HEK293 (cell line): Measurements from ENCODE around the gene ZEB2.

ENCODE experiments used
- CTCF ChIP-seq: fragments of 450-650 bp; formaldehyde crosslinking; IDR thresholded peaks from 2 replicates; pipeline ENCODE4 v1.5.1; 2016; ENCODE audit warnings: missing biosample characterization, missing genetic modification characterization
- KLF10 ChIP-seq: fragments of 450-650 bp; IDR thresholded peaks from 2 replicates; pipeline ENCODE4 v1.5.1; 2018; ENCODE audit warnings: missing biosample characterization, mild to moderate bottlenecking, missing genetic modification characterization
- ZFP37 ChIP-seq: fragments of 450-650 bp; formaldehyde crosslinking; IDR thresholded peaks from 2 replicates; pipeline ENCODE4 v1.5.1; 2016; ENCODE audit warnings: missing biosample characterization, missing genetic modification characterization
- ZNF274 ChIP-seq, 2 experiments: fragments of 200-500 bp in 1 of 2; fragments of 450-650 bp in 1 of 2; sonication (Bioruptor generic) in 1 of 2; formaldehyde crosslinking in 1 of 2; IDR thresholded peaks; 2 replicates each; pipeline versions ENCODE4 v1.5.1 to v1.6.1; 2014 to 2016; ENCODE audit warnings: borderline replicate concordance in 1 of 2, inconsistent platforms in 1 of 2, low read length in 1 of 2, missing biosample characterization in 1 of 2, missing genetic modification characterization in 1 of 2
- ZNF513 ChIP-seq: fragments of 450-650 bp; IDR thresholded peaks from 2 replicates; pipeline ENCODE4 v1.5.1; 2018; ENCODE audit warnings: missing biosample characterization, missing genetic modification characterization

- TF ChIP-seq ZNF513 = no peak
- no peak for TF ChIP-seq KLF10 (tag by site-specific recombination)
- no peak for TF ChIP-seq ZNF274 (IDR thresholded peaks at IDR 0.05; ENCODE audit: low read length)
- no peak for TF ChIP-seq ZNF274 (tag by site-specific recombination; IDR thresholded peaks at IDR 0.05; ENCODE audit: borderline replicate concordance)
- no peak for TF ChIP-seq CTCF (tag by site-specific recombination)
- no peak for TF ChIP-seq ZFP37 (tag by site-specific recombination)
Observed at GRCh38 chr2:144470816-144471215, 49.1 kb downstream of the ZEB2 start.
